Measurements from ENCODE around the gene ZAR1L. TPM values are rescaled to one million over a fixed set of nuclear protein-coding genes. Genes with fewer than 3 reads are reported as not detected.

Gene ZAR1L
- total RNA-seq, 4 donors from 2014 or later: not detected

DNA sequence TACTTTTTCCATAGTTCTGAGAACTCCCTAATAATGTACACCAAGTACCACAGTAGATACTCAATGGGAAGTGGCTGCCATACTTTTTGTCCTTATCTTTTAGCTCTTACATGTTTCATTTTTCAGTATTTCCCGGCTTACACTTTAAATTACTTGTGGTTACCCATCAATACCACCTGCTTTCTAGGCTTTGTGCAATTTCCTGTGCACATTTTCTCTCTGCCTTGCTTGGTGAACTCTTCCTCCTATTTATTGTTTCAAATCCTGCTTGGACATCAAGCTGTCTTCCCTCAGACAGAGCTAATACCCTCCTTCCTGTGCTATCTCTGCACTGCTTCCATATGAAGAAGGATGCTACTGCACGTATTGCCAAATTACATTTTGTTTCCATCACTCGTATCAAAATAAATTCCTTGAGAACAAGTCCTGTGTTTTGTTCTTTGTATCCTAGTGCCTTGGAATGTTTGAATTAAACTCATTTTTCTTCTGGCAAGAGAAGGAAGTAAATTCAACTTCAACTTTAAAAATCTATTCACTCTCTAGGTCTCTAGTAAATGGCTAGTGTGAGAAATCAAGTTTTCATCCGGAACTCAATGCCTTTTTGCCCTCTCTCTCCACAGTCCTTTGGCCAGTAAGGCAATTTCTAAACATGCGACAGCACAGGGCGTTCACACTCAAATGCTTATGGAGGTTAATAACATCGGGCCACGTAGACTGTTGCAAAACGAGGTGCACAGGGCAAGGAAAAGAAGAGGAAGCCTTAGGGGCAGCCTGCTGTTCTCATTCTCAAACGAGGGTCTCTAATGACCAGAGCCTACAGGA is 5.6 kb downstream of the ZAR1L start:
- no peak for DNase-seq
- Histone ChIP-seq H3K4me3 (peak overlapping the region in 1 of 4 donors; percentile 33), H3K4me1 (no peaks in the 10 kb centered on the region), H3K27ac (peak overlapping the region in 1 of 4 donors; percentile 35), H3K27me3 (no peaks in the 10 kb centered on the region), H3K9me3 (no peaks in the 10 kb centered on the region), H3K36me3 (no peaks in the 10 kb centered on the region)
- TF ChIP-seq, protein P1, sequence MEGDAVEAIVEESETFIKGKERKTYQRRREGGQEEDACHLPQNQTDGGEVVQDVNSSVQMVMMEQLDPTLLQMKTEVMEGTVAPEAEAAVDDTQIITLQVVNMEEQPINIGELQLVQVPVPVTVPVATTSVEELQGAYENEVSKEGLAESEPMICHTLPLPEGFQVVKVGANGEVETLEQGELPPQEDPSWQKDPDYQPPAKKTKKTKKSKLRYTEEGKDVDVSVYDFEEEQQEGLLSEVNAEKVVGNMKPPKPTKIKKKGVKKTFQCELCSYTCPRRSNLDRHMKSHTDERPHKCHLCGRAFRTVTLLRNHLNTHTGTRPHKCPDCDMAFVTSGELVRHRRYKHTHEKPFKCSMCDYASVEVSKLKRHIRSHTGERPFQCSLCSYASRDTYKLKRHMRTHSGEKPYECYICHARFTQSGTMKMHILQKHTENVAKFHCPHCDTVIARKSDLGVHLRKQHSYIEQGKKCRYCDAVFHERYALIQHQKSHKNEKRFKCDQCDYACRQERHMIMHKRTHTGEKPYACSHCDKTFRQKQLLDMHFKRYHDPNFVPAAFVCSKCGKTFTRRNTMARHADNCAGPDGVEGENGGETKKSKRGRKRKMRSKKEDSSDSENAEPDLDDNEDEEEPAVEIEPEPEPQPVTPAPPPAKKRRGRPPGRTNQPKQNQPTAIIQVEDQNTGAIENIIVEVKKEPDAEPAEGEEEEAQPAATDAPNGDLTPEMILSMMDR (IDR thresholded peaks at IDR 0.05): no peak
- no peak for TF ChIP-seq POLR2A (IDR thresholded peaks at IDR 0.05)

DNA sequence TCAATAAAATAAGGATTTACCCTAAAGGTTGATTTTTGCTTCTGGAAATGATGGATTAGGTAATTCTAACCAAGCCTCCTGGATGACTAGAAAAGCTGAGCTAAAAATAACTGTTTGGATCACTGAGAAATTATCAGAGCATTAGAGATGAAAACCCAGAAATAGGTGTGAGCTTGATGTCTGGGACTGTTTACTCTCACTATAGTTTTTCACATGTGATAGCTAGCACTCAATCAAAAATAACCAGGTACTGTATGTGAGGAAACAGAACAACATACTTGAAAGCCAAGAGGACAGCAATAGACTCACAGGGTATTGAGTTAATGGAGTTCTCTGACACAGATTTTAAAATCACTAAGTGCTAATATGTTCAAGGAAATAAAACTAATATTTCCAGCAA is 9.5 kb downstream of the ZAR1L start:
- H3K4me1 ChIP-seq: no peaks in the 10 kb centered on the region
- no peak for DNase-seq
- no peaks in the 10 kb centered on the region for H3K27me3 ChIP-seq
- no peaks in the 10 kb centered on the region for H3K36me3 ChIP-seq
- no peak for TF ChIP-seq POLR2A (IDR thresholded peaks at IDR 0.05)
- TF ChIP-seq, protein P1 (IDR thresholded peaks at IDR 0.05): no peak
- no peaks in the 10 kb centered on the region for H3K9me3 ChIP-seq
- H3K4me3 ChIP-seq: no peak overlapping the region
- H3K27ac ChIP-seq: no peak overlapping the region

DNA sequence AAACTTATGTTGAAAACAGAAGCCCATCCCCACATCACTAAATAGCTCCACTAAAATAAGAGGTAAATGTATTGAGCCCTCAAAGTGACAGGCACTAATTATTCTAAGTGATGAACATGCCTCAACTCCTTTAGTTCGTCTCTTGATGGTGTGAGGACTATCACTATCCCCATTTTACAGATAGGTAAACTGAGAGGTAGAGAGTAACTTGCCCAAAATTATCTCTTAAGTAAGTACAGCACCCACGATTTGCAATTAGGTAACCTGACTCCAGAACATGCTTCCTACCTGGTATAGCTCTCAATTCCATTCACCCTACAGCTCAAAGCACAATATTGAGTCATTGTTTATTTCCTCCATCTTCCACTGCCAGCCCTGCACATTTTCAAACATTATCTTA is 12.7 kb downstream of the ZAR1L start:
- Histone ChIP-seq H3K9me3 (no peaks in the 10 kb centered on the region), H3K4me1 (no peaks in the 10 kb centered on the region), H3K4me3 (no peak overlapping the region), H3K27ac (no peak overlapping the region), H3K36me3 (no peaks in the 10 kb centered on the region), H3K27me3 (no peaks in the 10 kb centered on the region)
- no peak for TF ChIP-seq POLR2A (IDR thresholded peaks at IDR 0.05)
- TF ChIP-seq, protein P1 (IDR thresholded peaks at IDR 0.05): no peak
- no peak for DNase-seq

DNA sequence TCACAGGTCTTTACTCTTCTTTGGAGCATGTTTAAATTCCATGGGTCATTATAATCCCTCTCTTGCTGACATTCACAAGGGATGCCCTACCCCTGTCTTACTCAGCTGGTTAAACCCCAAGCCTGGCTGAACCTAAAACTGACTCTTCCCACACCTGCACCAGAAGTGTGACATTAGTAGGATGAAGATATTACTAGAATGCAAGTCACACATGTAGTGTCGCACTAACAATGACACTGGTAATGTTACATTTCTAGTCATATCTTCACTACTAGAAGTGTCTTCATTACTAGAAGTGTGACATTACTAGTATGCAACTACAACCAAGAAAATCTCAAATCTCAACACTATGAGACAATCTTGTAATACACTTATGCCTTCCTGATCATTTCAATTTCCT is 14.2 kb downstream of the ZAR1L start:
- no peaks in the 10 kb centered on the region for H3K36me3 ChIP-seq
- no peaks in the 10 kb centered on the region for H3K27me3 ChIP-seq
- no peak overlapping the region for H3K27ac ChIP-seq
- H3K9me3 ChIP-seq: no peaks in the 10 kb centered on the region
- DNase-seq: no peak
- no peak overlapping the region for H3K4me3 ChIP-seq
- TF ChIP-seq POLR2A (IDR thresholded peaks at IDR 0.05): no peak
- TF ChIP-seq, protein P1 (IDR thresholded peaks at IDR 0.05): no peak
- no peaks in the 10 kb centered on the region for H3K4me1 ChIP-seq

DNA sequence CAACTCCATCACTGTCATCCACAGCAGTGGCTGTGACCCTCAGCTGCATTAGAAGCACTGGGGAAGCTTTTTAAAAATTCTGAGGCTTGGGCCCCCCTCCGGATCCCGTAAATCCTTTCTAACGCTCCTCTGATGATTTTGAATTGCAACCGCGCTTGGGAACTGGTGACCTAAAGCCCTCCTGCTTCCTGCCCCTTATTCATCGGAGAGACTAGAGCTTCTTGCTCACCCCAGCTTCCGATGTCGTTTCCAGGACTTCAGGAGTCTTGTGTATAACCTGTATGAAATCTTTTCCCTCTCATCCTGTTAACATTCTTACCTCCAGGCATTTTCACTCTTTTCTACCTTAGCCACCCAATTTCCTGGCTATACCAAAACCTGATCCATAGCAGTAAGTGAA is 14.8 kb downstream of the ZAR1L start:
- Histone ChIP-seq H3K4me1 (no peaks in the 10 kb centered on the region), H3K9me3 (no peaks in the 10 kb centered on the region), H3K36me3 (no peaks in the 10 kb centered on the region), H3K27me3 (no peaks in the 10 kb centered on the region), H3K4me3 (no peak overlapping the region), H3K27ac (no peak overlapping the region)
- no peak for DNase-seq
- TF ChIP-seq, protein P1 (IDR thresholded peaks at IDR 0.05): no peak
- no peak for TF ChIP-seq POLR2A (IDR thresholded peaks at IDR 0.05)

Measured in Peyer's patch (tissue), 4 donors.